Hematopoietic multipotent progenitor cell treated with erythropoietin and hydrocortisone succinate and interleukin-3 and kit ligand, for 8 days (in vitro differentiated cells): ENCODE results near the gene CD2.

Source experiments
- DNase-seq: peaks from one replicate; pipeline ENCODE4 v3.0.0-alpha.2; 2015

The CD2 gene

DNA sequence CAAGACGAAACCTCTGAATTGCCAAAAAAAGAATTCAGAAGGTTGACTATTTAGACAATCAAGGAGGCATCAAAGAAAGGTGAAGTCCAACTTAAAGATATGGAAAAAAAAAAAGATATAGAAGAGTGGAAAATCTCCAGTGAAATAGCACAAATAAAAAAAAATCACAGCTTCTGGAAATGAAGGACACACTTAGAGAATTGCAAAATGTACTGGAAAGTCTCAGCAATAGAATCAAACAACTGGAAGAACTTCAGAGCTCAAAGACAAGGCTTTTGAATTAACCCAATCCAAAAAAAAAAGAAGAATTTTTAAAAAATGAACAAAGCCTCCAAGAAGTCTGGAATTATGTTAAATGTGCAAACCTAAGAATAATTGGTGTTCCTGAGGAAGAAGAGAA is 31.8 kb downstream of the CD2 start:
- no peak for DNase-seq

DNA sequence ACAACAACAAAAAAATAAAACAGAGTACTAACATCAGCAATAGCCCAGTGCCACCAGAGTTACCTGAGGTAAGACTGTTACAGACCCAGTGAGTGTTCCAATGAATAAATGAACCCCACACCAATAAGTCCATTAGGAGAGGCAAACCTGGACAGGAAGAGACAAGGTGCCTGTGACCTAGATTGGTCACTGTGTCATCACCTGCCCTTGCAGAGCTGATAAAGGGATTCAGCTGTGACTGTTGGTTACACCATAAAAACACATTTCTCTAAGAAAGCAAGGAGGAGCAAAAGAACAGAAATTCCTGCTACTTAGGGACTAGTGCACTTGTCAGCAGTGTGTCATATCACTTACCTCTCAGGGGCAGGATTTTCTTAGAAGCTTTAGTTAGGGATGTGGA is 37.5 kb downstream of the CD2 start:
- DNase-seq = no peak

DNA sequence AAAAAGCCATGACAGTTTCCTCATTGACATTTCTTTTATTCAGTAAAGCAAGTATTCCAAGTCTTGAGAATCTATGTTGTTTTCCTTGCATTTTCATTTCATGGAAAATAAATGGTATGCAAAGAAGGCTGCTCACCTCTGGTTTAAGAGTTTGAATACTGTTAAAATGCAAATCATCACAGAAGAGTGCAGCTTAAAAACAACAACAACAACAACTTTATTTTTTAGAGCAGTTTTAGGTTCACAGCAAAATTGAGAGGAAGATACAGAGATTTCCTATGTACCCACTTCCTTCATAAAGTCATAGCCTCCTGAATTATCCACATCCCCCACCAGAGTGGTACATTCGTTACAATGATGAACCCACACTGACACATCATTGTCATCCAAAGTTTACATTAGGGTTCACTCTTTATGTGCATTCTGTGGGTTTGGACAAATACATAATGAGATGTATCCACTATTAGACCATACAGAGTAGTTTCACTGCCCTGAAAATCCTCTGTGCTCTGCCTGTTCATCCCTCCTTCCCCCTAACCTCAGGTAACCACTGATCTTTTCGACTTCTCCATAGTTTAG is 39.2 kb downstream of the CD2 start:
- DNase-seq = no peak

DNA sequence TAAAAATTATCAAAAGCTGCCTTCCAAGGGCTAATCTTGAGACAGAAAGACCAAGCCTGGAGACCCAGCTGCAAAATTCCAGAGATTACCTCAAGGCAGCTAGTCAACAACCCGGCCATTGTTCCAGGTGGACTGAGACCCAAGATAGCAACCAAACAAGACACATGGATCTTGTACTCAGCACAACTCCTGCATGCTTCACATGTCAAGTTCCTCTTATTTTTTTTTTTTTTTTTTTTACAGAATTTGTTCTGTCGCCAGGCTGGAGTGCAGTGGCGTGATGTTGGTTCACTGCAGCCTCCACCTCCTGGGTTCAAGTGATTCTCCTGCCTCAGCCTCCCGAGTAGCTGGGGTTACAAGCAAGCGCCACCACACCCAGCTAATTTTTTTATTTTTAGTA is 40.1 kb downstream of the CD2 start:
- no peak for DNase-seq

DNA sequence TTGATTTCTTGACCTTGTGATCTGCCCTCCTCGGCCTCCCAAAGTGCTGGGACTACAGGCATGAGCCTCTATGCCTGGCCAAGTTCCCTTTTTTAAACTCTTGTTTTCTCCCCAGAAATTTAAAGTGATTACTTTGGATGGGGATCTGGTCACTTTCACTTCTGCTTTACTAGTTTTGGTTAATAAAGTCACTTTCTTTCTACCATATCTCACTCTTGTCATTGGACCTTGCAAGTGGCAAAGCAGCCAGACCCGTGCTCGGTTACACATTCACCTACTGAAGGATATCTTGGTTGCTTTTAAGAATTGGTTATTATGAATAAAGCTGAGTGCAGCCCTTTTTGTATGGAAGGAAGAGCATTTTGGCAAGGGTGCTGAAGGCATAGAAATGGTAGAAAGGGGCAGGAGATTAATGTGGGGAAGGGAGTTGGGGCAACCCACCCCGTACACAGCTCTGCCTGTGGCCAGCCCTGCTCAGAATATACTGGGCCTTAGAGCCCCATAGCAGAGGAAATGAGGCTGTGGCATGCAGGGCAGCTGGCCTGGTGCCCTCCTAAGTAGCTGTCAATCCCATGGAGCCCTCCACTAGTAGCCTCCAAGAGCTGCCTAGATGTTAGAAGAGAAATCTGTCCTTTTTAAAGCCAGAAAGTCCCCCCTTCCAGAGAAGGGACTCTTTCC is 40.7 kb downstream of the CD2 start:
- no peak for DNase-seq

DNA sequence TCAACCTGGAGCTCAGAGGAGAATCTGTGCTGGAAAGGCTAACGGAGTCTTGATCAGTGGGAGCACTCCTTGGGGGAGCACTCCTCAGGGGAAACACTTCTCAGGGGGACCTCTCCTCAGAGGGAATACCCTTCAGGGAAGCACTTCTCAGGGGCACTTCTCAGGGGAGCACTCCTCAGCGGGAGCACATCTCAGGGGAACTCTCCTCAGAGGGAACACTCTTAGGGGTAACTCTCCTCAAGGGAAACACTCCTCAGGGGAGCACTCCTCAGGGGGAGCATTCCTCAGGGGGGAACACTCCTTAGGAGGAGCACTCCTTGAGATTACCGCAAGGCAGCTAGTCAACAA is 41.2 kb downstream of the CD2 start:
- DNase-seq = no peak

DNA sequence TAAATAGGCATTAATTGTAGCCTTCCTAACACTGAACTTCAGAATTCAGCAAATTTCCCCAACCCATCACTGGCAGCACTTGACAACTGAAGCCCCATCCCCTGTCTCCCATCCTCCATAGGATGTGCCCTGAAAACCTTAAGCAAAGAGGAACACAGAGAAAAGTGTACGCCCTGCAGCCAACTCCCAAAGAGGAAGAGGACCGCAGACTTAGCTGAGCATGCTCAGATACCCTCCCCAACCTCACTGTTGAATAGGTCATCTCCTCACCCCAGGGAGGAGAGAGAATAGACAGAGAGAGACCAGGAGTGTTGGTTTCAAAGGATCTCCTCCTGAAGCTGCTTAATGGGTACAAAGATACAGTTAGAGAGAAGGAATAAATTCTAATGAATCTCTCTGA is 50.5 kb downstream of the CD2 start:
- DNase-seq = no peak

DNA sequence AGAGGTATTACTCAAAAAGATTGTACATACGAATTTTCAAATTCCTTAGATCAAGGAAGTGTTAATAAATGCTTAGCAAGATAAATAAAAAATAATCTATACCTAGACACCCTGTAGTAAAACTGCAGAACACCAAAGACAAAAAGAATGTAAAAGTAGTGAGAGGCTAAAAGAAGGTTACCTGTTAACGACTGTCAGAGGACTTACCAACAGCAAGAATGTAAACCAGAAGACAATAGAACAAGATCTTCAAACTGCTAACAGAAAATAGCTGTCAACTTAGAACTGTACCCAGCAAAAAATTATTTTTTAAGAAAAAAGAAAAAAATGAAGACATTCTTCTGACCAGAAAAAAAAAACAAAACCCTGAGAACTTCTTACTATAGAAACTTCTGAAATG is 51.2 kb downstream of the CD2 start:
- DNase-seq = no peak

DNA sequence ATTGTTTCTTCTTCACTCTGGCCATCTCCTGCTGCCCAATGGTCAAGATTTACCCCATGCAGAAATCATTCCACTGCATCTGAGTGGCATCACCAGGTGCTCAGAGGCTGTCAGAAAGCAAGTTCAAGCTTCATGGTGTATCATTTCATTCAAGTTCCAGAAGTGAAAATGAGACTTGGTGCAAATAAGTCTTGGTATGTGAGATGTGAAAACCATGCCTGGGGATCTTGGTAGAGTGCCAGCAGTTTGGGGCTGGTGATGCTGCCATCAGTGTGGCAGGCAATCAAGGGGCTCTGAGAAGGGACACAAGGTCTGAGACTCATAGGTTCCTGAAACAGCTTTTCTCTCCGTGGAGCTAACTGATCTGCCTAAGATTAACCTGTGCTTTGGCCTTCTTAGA is 52.0 kb downstream of the CD2 start:
- no peak for DNase-seq

DNA sequence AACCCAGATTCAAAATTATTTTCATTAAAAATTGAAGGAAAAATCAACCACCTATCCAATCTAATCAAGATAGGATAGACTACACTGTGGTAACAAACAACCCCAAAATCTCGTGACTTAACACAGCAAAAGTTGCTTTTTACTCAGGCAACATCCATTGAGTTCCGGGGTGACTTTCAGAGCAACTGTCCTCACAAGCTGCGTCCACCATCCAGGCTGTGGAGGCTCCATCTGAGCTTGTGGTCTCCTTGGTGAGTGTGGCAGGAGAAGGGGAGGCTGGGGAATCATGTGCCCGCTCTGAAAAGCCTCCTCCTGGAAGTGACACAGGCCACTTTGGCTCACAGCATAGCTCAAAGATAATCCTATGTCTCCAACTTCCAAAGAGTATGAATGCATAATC is 52.4 kb downstream of the CD2 start:
- no peak for DNase-seq

DNA sequence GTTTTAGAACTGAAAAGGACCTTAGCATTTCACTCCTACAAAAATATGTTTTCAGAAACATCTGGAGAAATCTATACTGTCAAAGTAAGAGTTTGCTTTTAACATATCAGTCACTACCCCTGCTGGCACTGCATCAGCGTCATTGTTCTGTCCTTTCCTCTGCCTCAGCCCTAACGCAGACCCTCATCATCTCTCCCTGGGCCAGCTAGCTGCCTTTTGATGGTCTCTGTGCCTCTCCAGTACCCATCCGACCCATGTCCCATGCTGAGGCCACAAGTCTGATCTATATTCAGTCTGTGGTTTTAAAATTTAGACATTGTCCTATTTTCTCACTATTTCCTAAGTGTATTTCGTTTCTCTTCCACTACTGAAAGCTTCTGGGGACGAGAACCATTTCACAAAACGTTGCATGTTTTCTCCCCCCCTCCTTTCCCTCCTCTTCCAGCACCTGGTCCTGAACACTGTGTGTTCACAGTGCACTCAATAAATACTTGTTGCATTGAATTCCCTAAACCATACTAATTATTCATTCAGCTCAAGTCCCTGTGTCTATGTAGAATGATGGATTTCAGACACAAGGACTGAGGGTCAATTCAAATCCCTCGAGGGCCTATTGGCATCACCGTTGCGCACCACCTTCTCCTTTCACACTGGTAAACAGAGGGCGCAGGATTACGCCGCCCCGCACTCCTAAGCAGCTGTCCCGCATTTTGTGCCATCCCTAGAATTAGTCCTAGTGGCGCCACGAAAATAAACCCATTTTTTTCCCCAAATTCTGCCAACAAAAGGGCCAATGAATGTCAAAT is 53.4 kb downstream of the CD2 start:
- DNase-seq = no peak

DNA sequence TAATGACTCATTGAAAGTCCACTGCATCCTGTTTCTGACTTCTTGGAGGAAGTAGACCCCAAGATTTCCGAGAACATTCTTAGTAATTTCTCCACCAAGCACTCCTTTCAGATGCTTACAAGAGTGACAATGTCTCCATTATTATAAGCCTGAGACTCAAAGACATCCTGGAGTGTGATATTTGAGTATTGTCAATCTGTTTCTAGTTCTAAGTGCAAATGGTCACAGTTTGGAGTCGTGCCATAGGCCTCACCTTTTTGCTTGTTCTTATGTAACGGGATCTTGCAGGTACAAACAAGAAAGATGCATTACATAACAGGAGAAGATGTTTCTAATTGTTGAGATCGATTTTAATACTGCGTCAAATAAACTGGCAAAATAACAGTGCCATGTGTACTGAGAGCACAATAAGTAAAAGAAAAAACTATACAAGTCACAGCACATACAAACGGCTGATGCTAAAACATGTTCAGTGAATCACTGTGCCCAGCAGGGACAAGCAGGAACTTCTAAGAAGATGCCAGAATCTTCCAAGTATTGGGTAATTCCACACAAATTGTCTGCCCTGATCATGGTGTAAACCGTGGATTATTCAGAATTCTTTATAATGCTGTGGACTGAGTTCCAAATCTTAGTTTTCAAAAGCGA is 54.1 kb downstream of the CD2 start:
- DNase-seq = no peak

DNA sequence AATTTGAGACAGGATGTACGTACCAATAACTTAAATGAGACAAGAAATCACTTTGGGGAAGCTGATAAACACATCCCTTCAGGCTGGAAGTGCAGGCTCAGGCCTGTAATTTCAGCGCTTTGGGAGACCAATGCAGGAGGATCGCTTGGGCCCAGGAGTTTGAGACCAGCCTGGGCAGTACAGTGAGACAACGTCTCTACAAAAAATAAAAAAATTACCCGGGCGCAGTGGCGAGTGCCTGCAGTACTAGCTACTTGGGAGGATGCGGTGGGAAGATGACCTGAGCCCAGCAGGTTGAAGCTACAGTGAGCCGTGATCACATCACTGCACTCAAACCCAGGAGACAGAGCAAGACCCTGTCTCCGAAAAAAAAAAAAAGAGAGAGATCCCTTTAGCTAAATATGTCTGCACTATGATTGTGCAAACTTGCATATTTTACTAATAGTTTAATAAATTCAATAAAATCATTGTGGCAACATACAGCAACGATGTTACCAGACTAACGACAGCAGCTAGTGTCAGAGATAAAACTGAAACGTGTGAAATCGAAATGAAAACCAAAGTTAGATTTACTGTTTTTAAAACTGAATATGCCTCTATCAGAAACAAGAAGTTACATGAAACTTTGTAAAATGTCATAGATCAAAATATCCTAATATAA is 54.7 kb downstream of the CD2 start:
- DNase-seq = no peak

DNA sequence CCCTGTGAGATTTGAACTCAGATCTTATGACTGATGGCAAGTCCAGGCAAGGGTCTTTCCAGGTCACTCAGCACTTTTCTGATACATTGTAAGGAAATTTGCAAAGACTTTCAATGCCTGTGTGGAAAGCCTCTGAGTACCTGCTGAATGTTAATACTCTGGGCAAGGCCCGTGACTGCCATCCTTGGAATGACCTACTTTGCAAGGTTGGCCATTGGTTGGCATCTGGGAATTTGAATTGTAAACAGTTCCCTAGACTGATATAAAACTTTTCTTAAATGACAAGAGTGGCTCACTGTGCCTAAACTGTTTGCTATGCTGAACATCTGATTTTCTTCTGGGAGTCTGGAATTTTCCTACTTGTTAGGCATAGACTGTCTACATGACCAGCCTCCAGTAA is 57.1 kb downstream of the CD2 start:
- no peak for DNase-seq

DNA sequence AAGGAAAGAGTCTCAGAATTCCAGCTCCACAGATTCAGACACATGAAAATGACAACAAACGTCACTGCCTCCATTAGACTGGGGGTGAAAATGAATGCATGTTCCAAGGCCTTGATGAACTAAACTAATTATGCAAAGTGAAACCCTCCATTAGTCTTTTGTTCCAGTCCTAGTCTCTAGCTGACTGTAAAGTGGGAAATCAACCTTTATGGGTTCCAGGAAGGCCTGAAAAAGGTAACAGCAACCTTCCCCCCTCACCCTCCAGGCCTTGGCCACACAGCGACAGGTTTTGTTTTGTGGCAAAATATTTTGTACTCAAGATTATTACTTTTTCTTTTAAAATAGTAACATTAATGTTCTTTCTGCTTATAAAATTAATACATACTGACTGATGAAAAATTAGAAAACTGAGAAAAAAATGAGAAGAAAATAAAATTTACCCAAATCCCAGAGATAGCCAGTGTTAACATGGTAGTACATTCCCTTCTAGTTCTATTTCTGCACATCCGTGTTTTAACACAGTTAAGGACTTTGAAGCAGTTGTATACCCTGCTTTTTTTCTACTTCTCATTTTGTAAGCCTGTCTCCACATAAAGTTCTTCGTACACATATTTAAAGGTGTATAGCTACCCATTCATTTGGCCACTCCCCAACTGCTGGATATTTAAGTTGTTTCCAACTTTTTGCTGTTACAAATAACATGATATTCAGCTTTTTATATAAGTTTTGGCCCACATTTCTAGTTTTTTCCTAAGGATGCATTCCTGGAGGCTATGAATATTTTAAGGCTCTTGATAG is 60.9 kb downstream of the CD2 start:
- DNase-seq = no peak

DNA sequence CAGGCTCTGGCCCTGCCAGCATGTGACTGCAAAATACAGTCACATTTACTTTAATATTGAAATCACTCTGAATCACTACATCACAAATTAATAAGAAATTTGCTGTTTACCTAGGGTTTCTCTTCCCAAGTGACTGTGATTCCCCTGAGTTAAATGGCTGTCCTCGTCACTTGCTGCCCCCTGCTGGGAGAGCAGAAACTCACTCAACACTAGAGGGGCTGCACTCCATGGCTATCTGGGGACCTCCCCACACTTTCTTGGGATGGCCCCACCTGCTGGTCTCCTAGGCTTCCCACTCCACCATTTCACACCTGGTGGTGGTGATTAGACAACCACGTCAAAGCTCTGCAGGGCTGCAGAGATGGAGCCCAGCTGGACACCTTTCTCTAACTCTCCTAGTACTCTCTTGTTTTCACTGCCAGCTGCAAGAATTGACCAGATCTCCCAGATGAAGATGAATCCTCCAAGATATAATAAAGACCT is 63.4 kb downstream of the CD2 start:
- peak; percentile 78 for DNase-seq
